Fibroblast of villous mesenchyme (primary cell): Measurements from ENCODE around the gene EIF5. TPM values are rescaled to one million over a fixed set of nuclear protein-coding genes. Genes with fewer than 3 reads are reported as not detected.

Source experiments
- DNase-seq: peaks from one replicate; pipeline ENCODE4 v3.0.0-alpha.2; 2010; ENCODE audit warnings: low read depth
- H3K4me3 ChIP-seq: 2 replicates; pipeline ENCODE4 v1.5.1; 2011; ENCODE audit warnings: low read depth, mild to moderate bottlenecking, low read length
- total RNA-seq: library from RNA; depleted of rRNA; stranded (reverse); fragments of >200 nt; gene quantifications from 2 replicates; pipeline ENCODE4 v1.2.3, GENCODE V29; 2012
- TF ChIP-seq, protein P1 (sequence below): IDR thresholded peaks from 2 replicates; pipeline ENCODE4 v1.5.1; 2012; ENCODE audit warnings: low read depth, mild to moderate bottlenecking, low read length; ENCODE audit not compliant: insufficient read depth

Gene EIF5
- total RNA-seq, 1 donor: 122 TPM

DNA sequence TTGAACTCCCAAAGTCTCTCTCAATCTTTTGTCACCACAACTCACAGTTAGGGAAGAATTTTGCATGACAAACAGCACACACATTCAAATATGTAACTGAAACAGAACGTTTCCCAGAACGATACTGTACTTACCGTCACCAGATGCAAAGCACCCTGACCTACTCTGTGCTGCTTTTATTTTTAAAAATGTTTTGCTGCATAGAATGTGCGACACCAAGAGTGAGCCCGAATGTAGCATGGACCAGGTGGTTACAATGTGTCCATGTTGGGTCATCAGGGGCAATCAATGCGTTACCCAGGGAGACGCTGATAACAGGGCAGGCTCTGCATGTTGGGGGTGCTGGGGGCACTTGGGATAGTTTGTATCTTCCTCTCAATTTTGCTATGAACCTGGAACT is 14.6 kb upstream of the EIF5 start:
- DNase-seq: no peak
- TF ChIP-seq, protein P1, sequence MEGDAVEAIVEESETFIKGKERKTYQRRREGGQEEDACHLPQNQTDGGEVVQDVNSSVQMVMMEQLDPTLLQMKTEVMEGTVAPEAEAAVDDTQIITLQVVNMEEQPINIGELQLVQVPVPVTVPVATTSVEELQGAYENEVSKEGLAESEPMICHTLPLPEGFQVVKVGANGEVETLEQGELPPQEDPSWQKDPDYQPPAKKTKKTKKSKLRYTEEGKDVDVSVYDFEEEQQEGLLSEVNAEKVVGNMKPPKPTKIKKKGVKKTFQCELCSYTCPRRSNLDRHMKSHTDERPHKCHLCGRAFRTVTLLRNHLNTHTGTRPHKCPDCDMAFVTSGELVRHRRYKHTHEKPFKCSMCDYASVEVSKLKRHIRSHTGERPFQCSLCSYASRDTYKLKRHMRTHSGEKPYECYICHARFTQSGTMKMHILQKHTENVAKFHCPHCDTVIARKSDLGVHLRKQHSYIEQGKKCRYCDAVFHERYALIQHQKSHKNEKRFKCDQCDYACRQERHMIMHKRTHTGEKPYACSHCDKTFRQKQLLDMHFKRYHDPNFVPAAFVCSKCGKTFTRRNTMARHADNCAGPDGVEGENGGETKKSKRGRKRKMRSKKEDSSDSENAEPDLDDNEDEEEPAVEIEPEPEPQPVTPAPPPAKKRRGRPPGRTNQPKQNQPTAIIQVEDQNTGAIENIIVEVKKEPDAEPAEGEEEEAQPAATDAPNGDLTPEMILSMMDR: no peak
- no peak overlapping the region for H3K4me3 ChIP-seq

DNA sequence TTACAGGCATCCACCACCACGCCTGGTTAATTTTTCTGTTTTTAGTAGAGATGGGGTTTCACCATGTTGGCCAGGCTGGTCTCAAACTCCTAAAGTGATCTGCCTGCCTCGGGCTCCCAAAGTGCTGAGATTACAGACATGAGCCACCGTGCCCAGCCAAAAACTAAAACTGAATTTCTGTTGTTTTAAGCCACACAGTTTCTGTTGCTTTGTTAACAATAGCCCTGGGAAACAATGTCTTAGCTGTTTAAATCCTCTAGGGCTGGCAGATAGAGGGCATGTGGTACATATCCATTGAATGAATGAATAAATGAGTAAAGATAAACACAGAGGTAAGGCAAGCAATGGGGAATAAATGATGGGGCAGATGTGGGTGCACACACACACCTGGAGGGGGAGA is 8.0 kb upstream of the EIF5 start:
- TF ChIP-seq, protein P1: no peak
- DNase-seq: no peak
- H3K4me3 ChIP-seq: no peak overlapping the region

DNA sequence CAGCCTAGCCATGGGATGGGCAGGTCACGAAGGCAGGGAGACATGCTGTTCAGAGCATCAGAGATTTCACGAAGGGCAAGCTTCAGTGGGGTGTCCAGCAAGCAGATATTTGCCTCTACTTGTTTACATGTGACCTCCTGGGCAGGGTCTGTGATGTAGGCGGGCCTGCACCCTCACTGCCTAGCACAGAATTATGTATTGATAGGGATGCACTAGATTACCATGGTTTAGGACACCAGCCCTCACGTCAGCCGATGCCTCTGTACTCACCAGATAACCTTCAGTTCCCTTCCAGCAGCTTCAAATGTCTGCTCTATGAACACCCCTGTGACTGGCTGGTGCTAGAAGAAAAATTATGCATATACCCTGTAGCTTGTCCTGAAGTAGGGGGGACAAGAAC is 5.1 kb upstream of the EIF5 start:
- no peak for DNase-seq
- H3K4me3 ChIP-seq: no peak overlapping the region
- TF ChIP-seq, protein P1: no peak

DNA sequence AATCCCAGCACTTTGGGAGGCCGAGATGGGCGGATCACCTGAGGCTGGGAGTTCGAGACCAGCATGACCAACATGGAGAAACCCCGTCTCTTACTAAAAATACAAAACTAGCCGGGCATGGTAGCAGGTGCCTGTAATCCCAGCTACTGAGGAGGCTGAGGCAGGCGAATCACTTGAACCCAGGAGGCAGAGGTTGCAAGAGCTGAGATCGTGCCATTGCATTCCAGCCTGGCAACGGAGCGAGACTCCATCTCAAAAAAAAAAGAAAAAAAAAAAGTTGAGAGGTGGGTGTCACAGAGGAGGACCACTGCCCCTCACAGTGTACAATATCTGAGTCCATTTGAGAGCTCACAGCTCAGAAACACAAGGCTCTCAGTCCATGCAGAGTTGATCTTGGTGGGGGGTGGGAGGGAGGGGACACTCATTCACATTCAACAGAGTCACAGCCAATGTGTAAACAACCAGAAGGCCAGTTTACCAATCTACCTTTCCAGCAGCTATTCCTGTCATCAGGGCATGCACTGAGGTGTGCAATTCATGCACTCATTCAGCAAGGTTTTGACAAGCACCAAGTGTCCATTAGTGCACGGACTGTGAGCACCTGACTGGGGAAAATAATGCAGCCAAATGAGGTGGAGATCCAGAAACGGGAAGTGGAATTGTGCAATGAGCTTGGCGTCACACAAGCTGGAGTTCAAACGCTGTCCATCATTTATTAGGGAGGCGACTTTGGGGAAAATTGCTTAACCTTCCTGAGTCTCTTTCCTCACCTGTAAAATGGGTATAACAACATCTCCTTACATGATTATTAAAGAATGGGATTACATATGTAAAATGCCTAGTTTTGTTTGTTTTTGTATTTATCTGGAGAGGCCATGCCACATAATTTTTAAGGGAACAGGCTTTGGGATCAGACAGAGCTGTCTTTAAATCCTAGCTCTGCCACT is 4.4 kb upstream of the EIF5 start:
- no peak overlapping the region for H3K4me3 ChIP-seq
- TF ChIP-seq, protein P1: no peak
- peak; percentile 70 for DNase-seq

DNA sequence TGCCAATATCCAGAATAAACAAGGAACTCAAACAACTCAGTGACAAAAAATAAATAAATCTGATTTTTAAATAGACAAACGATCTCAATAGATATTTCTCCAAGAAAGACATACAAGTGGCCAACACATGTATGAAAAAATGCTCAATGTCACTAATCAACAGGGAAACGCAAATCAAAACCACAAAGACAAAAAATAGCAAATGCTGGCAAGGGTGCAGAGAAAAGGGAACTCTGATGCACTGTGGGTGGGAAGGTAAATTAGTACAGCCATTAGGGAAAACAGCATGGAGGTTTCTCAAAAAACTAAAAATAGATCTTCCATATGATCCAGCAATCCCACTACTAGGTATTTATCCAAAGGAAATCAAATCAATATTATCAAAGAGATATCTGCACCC is 3.5 kb upstream of the EIF5 start:
- TF ChIP-seq, protein P1: no peak
- no peak overlapping the region for H3K4me3 ChIP-seq
- DNase-seq: no peak

DNA sequence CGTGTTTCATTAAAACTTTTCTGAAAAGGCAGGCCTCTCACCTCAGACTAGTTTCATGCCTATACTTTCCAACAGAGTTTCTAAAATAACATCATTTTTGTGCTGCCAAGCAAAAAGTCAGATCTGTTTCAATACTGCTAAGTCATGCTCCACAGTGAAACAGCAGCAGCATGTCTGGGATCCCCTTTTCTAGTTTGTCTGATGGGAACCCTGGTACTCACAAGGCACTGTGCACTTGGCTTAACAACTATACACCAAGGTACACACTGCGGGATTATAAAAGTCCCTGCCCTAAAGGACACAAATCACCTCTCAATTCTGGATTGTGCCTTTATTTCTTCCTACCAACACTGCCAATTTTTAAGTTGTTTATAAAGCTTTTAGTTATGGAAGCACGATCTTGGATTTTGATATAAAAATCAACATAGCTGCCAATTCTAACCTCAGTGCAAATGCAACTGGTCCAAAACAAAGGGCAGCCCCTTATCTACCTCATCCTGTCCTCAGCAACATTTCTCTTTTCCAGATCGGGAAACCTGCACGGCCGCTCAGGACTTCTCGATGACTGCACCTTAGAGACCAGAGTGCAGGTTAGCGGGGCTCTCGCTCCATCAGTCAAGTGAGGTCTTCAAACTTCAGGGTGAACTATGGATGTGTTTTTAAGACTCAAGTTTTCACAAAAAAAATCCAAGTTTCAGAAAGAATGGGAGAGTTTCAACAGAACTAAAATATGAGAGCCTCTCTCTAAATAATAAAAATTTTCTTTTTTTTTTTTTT is 1.7 kb upstream of the EIF5 start:
- TF ChIP-seq, protein P1: no peak
- H3K4me3 ChIP-seq: peak overlapping the region; percentile 84
- DNase-seq: no peak
